GM20431 (cell line): Measurements from ENCODE around the gene GTSF1L.

ENCODE experiments used
- in situ Hi-C: fragments of 300-500 bp; cut with MseI, MboI; formaldehyde crosslinking; loops from one replicate; pipeline ENCODE4 v1.15.0; 2020; ENCODE audit warnings: low sequenced_read_pairs; ENCODE audit not compliant: unreplicated experiment

GTSF1L gene

DNA sequence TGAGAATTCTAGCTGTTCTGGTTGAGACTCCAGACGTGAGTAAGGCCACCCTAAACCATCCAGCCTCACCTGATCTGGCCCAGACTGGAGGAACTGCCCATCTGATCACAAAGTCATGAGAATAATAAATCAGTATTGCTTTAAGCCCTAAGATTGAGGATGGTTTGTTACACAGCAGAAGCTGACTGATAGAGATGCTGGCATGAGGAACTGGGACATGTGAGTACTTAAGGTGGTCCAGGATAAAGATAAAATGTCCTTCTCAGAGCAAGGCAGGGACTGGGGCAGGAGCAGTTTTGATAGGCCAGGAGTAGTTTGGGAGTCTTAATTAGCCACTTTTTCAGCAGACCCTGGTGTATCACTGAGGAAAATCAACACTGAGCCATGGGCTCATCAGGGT is 6.8 kb downstream of the GTSF1L start:
- in situ Hi-C loops = no loop called here

DNA sequence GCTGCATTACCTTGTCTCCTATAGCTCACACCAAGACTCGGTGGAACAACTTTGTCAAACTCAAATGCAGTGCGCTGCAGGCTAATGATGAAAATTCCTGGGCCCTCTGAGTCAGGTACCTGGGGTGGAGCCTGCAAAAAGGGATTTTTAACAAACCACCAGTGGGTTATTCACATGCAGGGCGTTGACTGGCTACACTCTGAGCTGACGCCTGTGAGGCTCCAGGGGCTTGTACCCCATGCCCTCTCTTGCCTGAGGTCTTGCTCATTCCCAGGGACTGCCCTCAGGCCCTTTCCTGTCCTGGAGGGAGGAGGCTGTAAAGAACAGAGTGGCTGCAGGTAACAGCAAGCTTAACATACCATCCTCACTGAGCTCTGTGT is 9.2 kb downstream of the GTSF1L start:
- in situ Hi-C loops = no loop called here

DNA sequence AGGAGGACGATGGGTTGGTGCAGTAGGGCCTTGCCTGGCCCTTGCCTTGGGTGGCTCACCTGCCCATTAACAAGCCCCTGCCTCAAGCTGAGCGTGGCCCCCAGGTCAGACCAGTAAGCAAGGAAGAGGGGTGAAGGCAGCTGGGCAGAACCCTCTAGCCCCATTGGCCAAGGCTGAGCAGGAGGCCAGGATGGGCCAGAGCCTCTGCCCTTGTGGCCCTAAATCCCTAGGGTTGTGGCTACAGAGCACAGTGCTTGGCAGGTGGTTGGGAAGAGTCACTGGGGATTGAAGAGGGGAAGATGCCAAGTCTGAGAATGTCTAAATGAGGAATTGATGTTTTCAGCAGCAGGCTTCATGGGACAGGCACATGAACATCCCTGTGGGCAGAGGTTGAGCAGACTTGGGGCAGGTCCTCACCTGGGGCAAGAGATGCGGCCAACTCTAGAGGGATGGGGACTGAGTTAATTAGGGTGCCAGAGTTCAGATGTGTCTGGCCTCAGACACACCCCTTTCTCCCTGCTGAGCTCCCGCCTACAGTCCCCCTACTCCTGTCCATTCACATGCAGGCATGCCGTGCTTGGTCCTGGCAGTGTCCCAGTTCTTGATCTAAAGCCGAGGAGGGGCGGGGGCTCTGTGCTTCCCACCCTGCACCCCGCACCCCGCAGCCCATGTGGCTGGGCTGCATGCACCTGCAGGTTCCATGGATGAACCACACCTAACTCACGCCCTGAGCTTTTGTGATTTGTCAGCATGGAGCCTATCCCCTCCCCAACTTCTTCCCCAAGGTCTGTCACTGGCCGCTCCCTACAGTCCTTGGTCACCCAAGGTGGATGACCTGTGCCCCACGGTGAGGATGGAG is 9.8 kb downstream of the GTSF1L start:
- in situ Hi-C loops = no loop called here

DNA sequence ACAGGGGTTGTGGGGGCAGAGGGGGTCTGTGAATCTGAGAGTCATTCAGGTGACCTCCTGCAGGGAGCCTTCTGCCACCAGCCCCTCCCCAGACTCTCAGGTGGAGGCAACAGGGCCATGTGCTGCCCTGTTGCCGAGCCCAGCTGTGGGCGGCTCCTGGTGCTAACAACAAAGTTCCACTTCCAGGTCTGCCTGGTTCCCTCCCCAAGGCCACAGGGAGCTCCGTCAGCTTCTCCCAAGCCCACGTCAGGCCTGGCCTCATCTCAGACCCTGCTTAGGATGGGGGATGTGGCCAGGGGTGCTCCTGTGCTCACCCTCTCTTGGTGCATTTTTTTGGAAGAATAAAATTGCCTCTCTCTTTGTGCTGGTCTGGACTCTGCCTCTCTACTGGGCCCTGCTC is 10.7 kb downstream of the GTSF1L start:
- in situ Hi-C loops = no loop called here

DNA sequence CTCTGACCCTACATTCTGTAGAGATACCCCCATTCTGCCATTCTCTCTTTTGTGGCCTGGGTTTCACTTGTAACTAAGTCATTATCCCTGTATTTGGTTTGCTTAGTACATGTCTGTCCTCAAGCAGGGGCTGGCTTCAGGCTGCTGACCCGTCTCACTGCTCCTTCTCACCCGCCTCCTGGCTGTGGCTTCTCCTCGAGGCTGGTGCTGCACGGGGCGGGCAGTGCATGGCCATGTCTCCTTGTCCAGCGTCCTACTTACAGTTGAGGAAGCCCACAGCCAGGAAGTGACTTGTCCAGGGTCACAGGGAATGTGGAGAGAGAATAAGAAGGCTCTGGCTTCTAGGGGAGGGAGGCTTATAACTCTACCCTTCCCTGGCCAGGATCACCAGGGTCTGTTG is 11.3 kb downstream of the GTSF1L start:
- in situ Hi-C loops = no loop called here

DNA sequence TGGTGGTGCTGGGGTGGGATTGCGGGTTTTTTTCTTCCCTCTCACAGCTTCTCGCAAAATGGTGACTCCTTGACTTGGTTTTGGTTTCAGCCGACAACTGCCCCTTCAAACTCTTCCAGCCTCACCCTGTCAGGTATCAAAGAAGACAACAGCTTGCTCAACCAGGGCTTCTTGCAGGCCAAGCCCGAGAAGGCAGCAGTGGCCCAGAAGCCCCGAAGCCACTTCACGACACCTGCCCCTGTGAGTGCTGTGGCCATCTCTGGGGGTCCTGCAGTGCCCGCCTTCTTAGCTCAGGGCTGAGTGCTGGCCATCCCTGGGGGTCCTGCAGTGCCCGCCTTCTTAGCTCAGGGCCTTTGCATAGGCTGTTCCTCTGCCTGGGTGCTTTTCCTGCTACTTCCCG is 11.8 kb downstream of the GTSF1L start:
- in situ Hi-C loops = no loop called here

DNA sequence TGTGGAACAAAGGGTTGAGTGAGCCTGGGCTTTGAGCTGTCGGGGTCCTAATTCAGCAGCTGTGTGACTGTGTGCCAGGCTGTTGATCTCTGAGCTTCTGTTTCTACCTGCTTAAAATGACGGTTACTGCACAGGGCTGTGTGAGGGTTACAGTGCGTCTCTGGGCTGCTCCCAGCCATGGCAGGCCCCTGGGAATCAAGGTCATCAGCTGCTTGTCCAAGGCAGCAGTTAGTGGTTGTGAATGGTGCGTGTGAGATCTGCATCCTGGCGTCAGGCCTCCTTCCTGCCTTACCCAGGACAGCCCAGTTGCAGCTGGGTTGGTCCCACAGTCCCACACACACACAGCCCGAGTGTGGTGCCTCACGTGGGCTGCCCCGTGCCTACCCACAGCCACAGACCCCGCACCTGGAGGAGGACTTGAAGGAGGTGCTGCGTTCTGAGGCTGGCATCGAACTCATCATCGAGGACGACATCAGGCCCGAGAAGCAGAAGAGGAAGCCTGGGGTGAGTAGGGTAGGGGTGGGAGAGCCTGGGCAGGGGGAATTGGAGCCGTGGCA is 15.6 kb downstream of the GTSF1L start:
- in situ Hi-C loops = no loop called here

DNA sequence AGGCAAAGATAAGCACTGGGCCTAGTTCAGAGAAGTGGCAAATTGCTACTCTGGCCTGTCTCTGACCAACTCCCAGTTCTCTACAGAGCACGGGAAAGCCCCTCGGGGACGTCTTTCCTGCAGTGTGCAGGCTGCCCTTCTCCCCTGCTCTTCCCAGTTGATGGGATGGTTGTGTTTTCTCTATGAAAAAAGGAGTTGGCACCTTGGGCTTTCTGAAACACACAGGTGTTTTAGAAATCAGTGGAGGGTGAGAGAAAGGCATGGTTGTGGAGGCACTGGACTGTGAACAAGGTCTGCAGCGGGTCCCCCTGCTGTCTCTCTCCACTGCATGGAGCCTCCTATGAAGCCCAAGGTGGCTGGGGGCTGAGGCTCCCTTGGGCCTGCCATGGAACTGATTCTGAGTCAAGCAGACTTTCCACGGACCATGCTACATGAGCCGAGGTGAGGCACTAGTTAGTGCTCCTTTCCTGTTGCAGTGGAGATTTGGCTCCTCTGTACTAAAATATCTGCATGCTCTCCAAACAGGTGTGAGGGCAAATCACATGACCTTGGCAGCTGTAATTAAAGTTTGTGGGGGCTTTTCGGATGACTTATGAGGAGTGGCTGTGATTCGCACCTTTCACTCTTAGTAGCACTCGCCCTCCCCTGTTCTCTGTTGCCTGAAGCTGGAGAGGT is 16.3 kb downstream of the GTSF1L start:
- in situ Hi-C loops = no loop called here

DNA sequence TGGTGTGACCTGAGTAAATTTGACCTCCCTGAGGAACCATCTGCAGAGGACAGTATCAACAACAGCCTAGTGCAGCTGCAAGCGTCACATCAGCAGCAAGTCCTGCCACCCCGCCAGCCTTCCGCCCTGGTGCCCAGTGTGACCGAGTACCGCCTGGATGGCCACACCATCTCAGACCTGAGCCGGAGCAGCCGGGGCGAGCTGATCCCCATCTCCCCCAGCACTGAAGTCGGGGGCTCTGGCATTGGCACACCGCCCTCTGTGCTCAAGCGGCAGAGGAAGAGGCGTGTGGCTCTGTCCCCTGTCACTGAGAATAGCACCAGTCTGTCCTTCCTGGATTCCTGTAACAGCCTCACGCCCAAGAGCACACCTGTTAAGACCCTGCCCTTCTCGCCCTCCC is 24.3 kb downstream of the GTSF1L start:
- in situ Hi-C loops = no loop called here

DNA sequence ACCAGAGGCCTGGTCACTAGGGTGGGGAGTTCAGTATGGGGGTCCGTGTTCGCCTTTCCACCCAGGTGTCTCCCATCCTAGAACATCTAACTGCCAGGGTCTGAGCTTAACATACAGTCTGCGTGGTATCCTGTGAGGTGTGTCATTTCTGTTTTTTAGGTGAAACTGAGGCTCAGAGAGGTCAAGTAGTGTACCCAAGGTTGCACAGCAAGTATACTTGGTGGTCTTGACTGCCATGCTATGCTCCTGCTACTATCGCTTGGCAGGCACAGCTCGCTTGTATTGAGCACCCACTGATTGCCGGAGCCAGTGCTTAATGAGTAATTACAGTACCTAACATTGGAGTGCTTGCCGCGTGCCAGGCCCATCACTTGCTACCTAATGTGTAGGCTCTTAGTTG is 26.2 kb downstream of the GTSF1L start:
- in situ Hi-C loops = no loop called here

DNA sequence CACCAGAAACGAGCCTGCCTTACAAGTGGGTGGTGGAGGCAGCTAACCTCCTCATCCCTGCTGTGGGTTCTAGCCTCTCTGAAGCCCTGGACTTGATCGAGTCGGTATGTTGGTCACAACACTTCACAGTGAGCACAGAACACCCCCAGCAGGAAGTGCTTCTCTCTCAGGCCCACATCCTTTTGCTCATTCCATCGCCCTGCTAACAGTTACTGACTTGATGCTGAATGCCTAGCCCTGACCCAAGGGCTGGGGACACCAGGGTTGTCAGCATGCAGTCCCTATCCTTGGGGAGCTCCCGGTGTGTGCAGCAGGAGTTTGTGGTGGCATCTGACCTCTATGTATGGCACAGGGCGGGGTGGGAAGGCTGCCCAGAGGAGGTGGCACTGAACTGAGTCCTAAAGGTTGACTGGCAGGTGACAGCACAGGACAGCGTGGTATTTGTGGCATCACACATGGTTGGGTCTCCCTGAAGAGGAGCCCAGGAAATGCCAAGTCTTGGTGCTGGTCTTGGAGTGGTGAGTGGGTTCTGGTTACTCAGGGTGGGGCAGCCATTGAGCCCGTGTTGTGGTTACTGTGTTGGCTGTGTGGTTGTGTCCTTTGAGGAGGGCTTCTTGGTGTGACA is 26.7 kb downstream of the GTSF1L start:
- in situ Hi-C loops = loop anchor here (10.0 kb wide), 1 partner anchor 155 kb away; no protein-coding TSS in a partner anchor

DNA sequence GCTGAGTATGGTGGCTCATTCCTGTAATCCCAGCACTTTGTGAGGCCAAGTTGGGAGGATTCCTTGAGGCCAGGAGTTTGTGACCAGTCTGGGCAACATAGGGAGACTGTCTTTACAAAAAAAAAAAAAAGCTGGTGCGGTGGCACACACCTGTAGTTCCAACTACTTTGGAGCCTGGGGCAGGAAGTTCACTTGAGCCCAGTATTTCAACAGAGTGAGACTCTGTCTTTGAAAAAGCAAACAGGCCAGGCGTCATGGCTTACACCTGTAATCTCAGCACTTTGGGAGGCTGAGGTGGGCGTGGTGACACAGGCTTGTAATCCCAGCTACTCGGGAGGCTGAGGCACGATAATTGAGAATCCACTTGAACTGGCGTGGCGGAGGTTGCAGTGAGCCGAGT is 31.2 kb downstream of the GTSF1L start:
- in situ Hi-C loops = loop anchor here (10.0 kb wide), 1 partner anchor 151 kb away; no protein-coding TSS in a partner anchor

DNA sequence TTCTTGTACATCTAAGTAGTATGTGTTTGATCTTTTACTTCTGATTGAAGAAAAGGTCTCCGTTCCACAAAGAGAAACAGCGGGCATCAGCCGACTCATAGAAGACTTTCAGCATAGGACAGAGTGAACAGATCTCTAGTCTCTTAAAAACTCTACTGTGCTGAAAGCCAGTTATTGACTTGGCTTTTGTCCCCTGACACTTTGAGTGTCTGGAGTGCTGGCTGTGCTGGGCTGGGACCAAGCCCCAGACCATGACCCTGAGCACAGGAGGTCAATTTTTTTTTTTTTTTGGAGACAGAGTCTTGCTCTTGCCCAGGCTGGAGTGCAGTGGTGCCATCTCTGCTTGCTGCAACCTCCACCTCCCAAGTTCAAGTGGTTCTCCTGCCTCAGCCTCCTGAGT is 32.0 kb downstream of the GTSF1L start:
- in situ Hi-C loops = loop anchor here (10.0 kb wide), 1 partner anchor 150 kb away; no protein-coding TSS in a partner anchor

DNA sequence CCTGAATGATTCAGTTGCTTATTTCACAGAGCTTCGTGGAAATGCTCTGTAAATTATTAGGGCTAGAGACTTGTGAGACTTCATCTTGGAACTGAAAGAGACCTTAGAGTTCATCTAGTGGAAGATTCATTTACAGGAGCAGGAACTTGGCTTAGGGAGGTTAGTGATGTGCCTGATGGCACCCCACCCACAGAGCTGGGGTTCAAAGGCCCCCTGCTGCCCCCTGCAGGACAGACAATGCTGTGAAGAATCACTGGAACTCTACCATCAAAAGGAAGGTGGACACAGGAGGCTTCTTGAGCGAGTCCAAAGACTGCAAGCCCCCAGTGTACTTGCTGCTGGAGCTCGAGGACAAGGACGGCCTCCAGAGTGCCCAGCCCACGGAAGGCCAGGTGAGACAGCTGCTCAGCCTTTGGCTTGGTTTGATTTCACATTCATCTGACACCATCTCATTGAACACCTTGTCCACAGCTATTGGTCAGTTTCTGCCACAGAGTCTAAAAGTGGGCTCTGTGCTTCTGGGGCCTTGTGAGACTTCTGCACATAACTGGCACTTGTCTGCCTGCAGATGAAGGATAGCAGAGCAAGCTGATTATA is 34.8 kb downstream of the GTSF1L start:
- in situ Hi-C loops = loop anchor here (10.0 kb wide), 1 partner anchor 147 kb away; no protein-coding TSS in a partner anchor

DNA sequence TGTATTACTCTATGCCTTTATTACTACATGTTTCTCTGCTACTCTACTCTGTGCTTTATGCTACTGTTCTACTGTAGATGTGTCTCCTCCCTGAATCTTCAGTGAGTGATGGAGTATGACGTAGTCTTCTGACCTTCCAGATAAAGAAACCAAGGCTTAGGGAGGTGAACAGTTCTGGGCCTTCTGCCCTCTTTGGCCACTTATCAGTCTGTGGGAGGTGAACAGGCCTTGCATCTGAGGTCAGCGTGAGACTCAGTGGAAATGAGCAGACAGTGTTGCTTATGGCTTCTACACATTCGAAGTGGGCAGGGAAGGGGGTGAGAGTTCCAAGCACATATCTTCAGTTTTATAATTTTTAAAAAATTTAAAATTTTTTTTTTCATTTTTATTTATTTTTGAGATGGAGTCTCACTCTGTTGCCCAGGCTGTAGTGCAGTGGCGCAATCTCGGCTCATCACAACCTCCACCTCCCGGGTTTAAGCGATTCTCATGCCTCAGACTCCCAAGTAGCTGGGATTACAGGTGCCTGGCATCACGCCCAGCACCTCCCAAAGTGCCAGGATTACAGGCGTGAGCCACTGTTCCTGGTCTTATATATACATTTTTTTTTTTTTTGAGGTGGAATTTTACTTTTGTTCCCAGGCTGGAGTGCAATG is 35.7 kb downstream of the GTSF1L start:
- in situ Hi-C loops = loop anchor here (10.0 kb wide), 1 partner anchor 146 kb away; no protein-coding TSS in a partner anchor

DNA sequence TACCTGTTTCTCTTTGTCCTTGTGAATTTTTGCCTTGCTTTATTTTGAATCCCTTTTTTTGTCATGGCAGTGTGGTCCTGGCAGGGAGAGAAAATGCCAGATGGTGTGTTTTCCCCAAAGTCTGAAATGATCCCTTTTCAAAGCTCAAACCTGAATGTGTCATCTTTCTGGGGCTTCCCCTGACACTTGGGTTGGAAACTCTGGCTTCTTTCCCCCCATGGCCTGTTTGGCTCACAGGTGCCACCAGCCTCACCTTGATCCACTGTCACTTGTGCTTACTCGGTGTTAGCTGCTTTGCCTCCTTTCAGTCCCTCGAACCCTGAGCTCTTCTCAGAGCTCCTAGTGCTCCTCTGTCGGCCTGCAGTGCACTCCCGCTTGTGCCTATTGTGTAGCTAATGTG is 37.6 kb downstream of the GTSF1L start:
- in situ Hi-C loops = no loop called here

DNA sequence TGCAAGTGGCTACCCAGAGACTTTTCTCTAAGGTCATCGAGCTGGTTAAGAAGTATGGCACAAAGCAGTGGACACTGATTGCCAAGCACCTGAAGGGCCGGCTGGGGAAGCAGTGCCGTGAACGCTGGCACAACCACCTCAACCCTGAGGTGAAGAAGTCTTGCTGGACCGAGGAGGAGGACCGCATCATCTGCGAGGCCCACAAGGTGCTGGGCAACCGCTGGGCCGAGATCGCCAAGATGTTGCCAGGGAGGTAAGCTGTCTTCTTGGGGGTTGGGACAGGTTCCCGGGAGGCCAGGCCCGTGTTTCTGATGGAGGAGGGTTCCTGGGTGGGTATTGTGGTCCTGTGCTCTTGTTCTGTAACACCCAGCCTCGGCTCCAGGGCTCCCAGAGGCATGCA is 40.0 kb downstream of the GTSF1L start:
- in situ Hi-C loops = no loop called here

DNA sequence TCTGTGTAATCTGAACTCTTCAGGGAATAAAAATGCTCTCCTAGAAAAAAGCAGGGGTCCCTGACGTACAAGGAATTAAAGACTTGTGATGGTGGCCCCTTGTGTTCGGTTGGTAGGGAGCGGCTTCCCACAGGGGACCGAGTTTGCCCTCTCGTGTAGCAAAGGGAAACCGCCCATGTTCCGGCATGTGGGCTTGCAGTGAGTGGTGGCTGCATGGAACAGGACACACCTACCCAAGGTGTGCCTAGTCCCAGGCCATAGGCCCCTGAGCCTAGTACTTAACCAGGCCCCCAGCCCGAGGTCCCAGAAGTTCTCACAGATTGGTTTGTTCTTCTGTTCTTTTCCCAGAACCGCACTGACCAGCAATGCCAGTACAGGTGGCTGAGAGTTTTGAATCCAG is 44.4 kb downstream of the GTSF1L start:
- in situ Hi-C loops = no loop called here

DNA sequence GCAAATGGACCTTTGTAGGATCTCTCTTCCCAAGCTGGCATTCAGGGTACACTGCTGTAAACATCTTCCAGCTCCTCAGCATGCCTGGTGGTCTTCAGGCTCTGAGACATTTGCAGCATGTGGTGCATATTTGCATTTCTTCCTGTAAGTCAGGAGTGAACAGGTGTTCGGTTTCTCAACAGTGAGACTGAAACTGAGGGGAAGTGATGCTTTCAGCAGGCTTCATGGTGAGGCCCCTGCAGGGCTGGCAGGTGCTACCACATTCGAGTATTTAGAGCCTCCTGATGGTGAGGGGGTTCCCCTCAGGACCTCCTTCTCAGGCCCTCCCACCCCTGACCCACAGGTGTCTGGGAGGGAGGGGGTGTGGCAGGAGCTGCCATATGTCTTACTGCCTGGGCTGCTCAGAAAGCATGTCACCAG is 44.8 kb downstream of the GTSF1L start:
- in situ Hi-C loops = no loop called here

DNA sequence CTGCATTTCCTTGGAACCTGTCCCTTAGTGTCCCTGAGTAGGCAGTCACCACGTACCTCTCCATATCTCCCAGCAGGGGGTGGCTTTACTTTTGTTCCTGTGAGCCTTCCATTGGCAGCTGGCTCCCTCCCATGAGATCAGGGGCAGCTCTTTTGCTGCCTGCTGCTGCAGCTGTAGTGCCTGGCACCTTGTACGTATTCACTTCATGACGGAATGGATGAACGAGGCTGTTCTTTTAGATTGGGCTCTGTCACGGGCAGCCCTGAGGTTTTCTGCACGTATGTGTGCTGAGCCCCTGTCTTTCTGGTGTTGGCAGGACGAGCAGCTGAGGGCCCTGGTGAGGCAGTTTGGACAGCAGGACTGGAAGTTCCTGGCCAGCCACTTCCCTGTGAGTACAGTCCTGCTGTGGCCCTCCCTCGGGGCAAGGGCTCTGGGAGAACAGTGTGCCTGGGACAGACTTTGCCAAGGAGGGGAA is 45.3 kb downstream of the GTSF1L start:
- in situ Hi-C loops = no loop called here
